Loucy (cell line): Measurements from ENCODE around the gene ZSWIM1.

Experiments used
- H2AFZ ChIP-seq: fragments of 200-600 bp; sonication (generic); 2 replicates; pipeline ENCODE4 v1.6.0; 2016; ENCODE audit warnings: antibody characterized with exemption, mild to moderate bottlenecking, low read length, moderate library complexity
- H3F3A ChIP-seq: fragments of 200-600 bp; 2 replicates; pipeline ENCODE4 v1.6.0; 2016; ENCODE audit warnings: antibody characterized with exemption, low read depth, mild to moderate bottlenecking
- H3K27me3 ChIP-seq: fragments of 200-600 bp; sonication (generic); 2 replicates; pipeline ENCODE4 v1.6.1; 2014; ENCODE audit warnings: low read length, mild to moderate bottlenecking; ENCODE audit not compliant: insufficient read depth, poor library complexity, severe bottlenecking
- H3K36me3 ChIP-seq: fragments of 200-600 bp; sonication (generic); 2 replicates; pipeline ENCODE4 v1.6.1; 2016; ENCODE audit warnings: low read length; ENCODE audit not compliant: insufficient read depth
- H3K4me1 ChIP-seq: fragments of 200-600 bp; sonication (generic); 2 replicates; pipeline ENCODE4 v1.5.1; 2014; ENCODE audit warnings: low read length, mild to moderate bottlenecking; ENCODE audit not compliant: insufficient read depth, poor library complexity, severe bottlenecking
- H3K4me2 ChIP-seq: fragments of 200-600 bp; sonication (generic); 2 replicates; pipeline ENCODE4 v1.6.0; 2014; ENCODE audit warnings: antibody characterized with exemption, low read length, low read depth, mild to moderate bottlenecking; ENCODE audit not compliant: poor library complexity, severe bottlenecking
- H3K4me3 ChIP-seq: fragments of 200-600 bp; sonication (generic); 2 replicates; pipeline ENCODE4 v1.5.1; 2014; ENCODE audit warnings: low read length, mild to moderate bottlenecking, mixed read lengths; ENCODE audit not compliant: poor library complexity, severe bottlenecking
- H3K79me2 ChIP-seq: fragments of 200-600 bp; sonication (generic); 2 replicates; pipeline ENCODE4 v1.6.1; 2014; ENCODE audit warnings: low read length; ENCODE audit not compliant: insufficient read depth
- H3K9ac ChIP-seq: fragments of 200-600 bp; sonication (generic); 2 replicates; pipeline ENCODE4 v1.6.0; 2014; ENCODE audit warnings: mild to moderate bottlenecking, low read depth, low read length, moderate library complexity; ENCODE audit not compliant: poor library complexity, severe bottlenecking
- H3K9me2 ChIP-seq: fragments of 200-600 bp; sonication (generic); replicated peaks from 2 replicates; pipeline ENCODE4 v1.6.1; 2016; ENCODE audit warnings: low read depth, low read length, mixed read lengths
- H3K9me3 ChIP-seq: fragments of 200-600 bp; sonication (generic); 2 replicates; pipeline ENCODE4 v1.6.1; 2014; ENCODE audit warnings: mild to moderate bottlenecking, antibody characterized with exemption, low read length, low read depth; ENCODE audit not compliant: insufficient read depth
- H4K20me1 ChIP-seq: fragments of 200-600 bp; sonication (generic); 2 replicates; pipeline ENCODE4 v1.6.0; 2014; ENCODE audit warnings: antibody characterized with exemption, low read length, mild to moderate bottlenecking; ENCODE audit not compliant: insufficient read depth, poor library complexity, severe bottlenecking
- EZH2phosphoT487 ChIP-seq: fragments of 200-600 bp; IDR thresholded peaks from 2 replicates; pipeline ENCODE4 v1.6.1; 2018; ENCODE audit warnings: antibody characterized with exemption, mild to moderate bottlenecking, moderate library complexity, borderline replicate concordance
- TF ChIP-seq, protein P1 (sequence below): fragments of 200-600 bp; sonication (generic); conservative IDR thresholded peaks from 2 replicates; pipeline ENCODE4 v1.5.1; 2014; ENCODE audit warnings: mild to moderate bottlenecking, antibody characterized with exemption, low read length

ZSWIM1 gene

DNA sequence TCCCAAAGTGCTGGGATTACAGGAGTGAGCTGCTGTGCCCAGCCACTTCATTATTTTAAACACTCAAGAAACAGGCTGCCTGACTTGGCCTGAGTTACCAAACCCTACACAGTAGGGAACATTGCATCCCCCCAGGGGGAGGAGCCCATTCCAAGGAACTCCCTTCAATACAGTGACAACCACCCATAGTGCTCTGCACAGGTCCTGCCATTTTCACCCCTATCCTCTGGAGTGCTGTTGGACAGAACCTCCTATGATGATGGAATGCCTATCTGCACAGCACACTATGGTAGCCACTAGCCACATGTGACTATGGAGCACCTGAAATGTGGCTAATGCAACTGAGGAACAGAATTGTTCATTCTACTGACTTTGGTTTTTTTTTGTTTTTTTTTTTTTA is 35.6 kb upstream of the ZSWIM1 start:
- no peak overlapping the region for H3K9ac ChIP-seq

DNA sequence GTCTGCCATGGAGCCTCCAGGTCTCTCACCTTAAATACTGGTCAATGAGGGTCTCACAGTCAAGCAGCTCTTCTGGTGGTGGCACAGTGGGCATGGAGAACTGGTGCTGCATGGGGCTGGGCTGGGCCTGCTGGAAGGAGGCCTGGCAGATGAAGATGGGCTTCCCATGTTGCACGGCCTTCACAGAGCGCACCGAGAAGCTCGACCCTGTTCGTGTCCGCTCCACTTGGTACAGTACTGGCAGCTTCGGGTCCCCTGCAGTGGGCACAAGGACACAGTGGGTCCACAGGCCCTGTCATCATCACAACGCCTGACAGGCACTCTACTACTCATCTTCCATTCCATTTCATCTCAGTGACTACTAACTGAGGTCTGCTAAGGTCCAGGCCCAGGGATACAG is 32.6 kb upstream of the ZSWIM1 start:
- H2AFZ ChIP-seq, result no peak overlapping the region
- no peaks in the 10 kb centered on the region for H3F3A ChIP-seq
- no peaks in the 10 kb centered on the region for H3K27me3 ChIP-seq
- no peaks in the 10 kb centered on the region for H3K79me2 ChIP-seq
- no peak overlapping the region for H3K4me2 ChIP-seq
- H3K36me3 ChIP-seq, result peaks cover 13% of the 10 kb centered on the region; the same call in 1 of the 2 replicates
- H4K20me1 ChIP-seq, result no peaks in the 10 kb centered on the region
- H3K9me3 ChIP-seq, result no peaks in the 10 kb centered on the region
- no peaks in the 10 kb centered on the region for H3K4me1 ChIP-seq
- no peaks in the 10 kb centered on the region for H3K9me2 ChIP-seq
- no peak overlapping the region for H3K9ac ChIP-seq
- TF ChIP-seq, protein P1, sequence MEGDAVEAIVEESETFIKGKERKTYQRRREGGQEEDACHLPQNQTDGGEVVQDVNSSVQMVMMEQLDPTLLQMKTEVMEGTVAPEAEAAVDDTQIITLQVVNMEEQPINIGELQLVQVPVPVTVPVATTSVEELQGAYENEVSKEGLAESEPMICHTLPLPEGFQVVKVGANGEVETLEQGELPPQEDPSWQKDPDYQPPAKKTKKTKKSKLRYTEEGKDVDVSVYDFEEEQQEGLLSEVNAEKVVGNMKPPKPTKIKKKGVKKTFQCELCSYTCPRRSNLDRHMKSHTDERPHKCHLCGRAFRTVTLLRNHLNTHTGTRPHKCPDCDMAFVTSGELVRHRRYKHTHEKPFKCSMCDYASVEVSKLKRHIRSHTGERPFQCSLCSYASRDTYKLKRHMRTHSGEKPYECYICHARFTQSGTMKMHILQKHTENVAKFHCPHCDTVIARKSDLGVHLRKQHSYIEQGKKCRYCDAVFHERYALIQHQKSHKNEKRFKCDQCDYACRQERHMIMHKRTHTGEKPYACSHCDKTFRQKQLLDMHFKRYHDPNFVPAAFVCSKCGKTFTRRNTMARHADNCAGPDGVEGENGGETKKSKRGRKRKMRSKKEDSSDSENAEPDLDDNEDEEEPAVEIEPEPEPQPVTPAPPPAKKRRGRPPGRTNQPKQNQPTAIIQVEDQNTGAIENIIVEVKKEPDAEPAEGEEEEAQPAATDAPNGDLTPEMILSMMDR, result no peak
- TF ChIP-seq EZH2phosphoT487, result no peak
- H3K4me3 ChIP-seq, result no peak overlapping the region

More for the DNA sequence above, 35.6 kb upstream of the ZSWIM1 start:
- H3K79me2 ChIP-seq, result no peaks in the 10 kb centered on the region
- TF ChIP-seq, protein P1, result no peak
- no peak for TF ChIP-seq EZH2phosphoT487
- no peaks in the 10 kb centered on the region for H3K27me3 ChIP-seq
- peaks cover 13% of the 10 kb centered on the region; the same call in 1 of the 2 replicates for H3K36me3 ChIP-seq
- H3K4me3 ChIP-seq, result no peak overlapping the region
- no peak overlapping the region for H3K4me2 ChIP-seq
- no peaks in the 10 kb centered on the region for H3K9me3 ChIP-seq
- no peak overlapping the region for H2AFZ ChIP-seq
- no peaks in the 10 kb centered on the region for H4K20me1 ChIP-seq
- H3K9me2 ChIP-seq, result no peaks in the 10 kb centered on the region
- no peaks in the 10 kb centered on the region for H3K4me1 ChIP-seq
- no peaks in the 10 kb centered on the region for H3F3A ChIP-seq

DNA sequence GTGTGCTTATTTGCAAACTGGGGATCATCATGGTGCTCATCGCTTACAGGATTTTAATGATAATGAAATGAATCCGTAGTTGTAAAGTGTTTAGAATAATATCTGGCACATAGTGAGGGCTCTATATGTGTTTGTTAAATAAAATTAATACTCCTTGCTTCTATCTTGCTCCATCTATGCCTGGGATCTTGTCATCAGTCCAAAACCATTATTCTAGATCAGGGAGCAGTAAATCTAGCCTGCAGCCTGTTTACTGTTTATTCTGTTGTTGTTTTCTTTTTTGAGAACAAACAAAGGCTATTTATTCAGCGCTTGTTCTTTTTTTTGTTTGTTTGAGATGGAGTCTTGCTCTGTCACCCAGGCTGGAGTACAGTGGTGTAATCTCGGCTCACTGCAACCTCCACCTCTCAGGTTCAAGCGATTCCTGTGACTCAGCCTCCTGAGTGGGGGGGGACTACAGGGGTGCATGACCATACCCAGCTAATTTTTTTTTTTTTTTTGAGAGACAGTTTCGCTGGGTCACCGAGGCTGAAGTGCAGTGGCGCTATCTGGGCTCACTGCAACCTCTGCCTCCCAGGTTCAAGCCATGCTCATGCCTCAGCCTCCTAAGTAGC is 32.0 kb upstream of the ZSWIM1 start:
- H3K9ac ChIP-seq, result no peak overlapping the region
- H3K4me1 ChIP-seq, result no peaks in the 10 kb centered on the region
- no peaks in the 10 kb centered on the region for H3F3A ChIP-seq
- no peaks in the 10 kb centered on the region for H3K27me3 ChIP-seq
- no peaks in the 10 kb centered on the region for H3K9me3 ChIP-seq
- no peak overlapping the region for H2AFZ ChIP-seq
- H3K36me3 ChIP-seq, result peaks cover 9% of the 10 kb centered on the region; the same call in 1 of the 2 replicates
- no peaks in the 10 kb centered on the region for H3K9me2 ChIP-seq
- H4K20me1 ChIP-seq, result no peaks in the 10 kb centered on the region
- no peak for TF ChIP-seq EZH2phosphoT487
- TF ChIP-seq, protein P1, result no peak
- no peaks in the 10 kb centered on the region for H3K79me2 ChIP-seq
- no peak overlapping the region for H3K4me3 ChIP-seq
- H3K4me2 ChIP-seq, result no peak overlapping the region
